Parathyroid adenoma (tissue), 2 donors: Measurements from ENCODE around the gene ASGR2.

Experiments used
- H2AFZ ChIP-seq: fragments of 300-600 bp; sonication (generic); one replicate; pipeline ENCODE4 v1.7.0; 2017; ENCODE audit warnings: antibody characterized with exemption, mild to moderate bottlenecking
- H3K27ac ChIP-seq: fragments of 300-600 bp; sonication (generic); one replicate; pipeline ENCODE4 v1.7.0; 2017
- H3K27me3 ChIP-seq: fragments of 300-600 bp; sonication (generic); one replicate; pipeline ENCODE4 v1.7.0; 2017; ENCODE audit warnings: low read length; ENCODE audit not compliant: control insufficient read depth, insufficient read depth
- H3K36me3 ChIP-seq: fragments of 300-600 bp; sonication (generic); one replicate; pipeline ENCODE4 v1.7.0; 2017; ENCODE audit warnings: low read length; ENCODE audit not compliant: control insufficient read depth, insufficient read depth
- H3K4me1 ChIP-seq: fragments of 300-600 bp; sonication (generic); one replicate; pipeline ENCODE4 v1.7.0; 2017; ENCODE audit warnings: control low read depth
- H3K4me2 ChIP-seq: fragments of 300-600 bp; sonication (generic); one replicate; pipeline ENCODE4 v1.7.0; 2017; ENCODE audit warnings: low read length
- H3K4me3 ChIP-seq: fragments of 300-600 bp; sonication (generic); one replicate; pipeline ENCODE4 v1.7.0; 2017; ENCODE audit warnings: low read depth, low read length
- H3K79me2 ChIP-seq: fragments of 300-600 bp; sonication (generic); one replicate; pipeline ENCODE4 v1.7.0; 2017; ENCODE audit warnings: control low read depth
- H3K9ac ChIP-seq: fragments of 300-600 bp; sonication (generic); one replicate; pipeline ENCODE4 v1.7.0; 2017; ENCODE audit warnings: mild to moderate bottlenecking
- H3K9me3 ChIP-seq: fragments of 300-600 bp; sonication (generic); one replicate; pipeline ENCODE4 v1.7.0; 2017; ENCODE audit warnings: low read length; ENCODE audit not compliant: control insufficient read depth
- CTCF ChIP-seq: fragments of 300-600 bp; sonication (generic); IDR thresholded peaks from one replicate; pipeline ENCODE4 v1.7.0; 2017; ENCODE audit warnings: antibody characterized with exemption, mild to moderate bottlenecking
- donor health status: primary hyperparathyroidism.

Gene ASGR2

DNA sequence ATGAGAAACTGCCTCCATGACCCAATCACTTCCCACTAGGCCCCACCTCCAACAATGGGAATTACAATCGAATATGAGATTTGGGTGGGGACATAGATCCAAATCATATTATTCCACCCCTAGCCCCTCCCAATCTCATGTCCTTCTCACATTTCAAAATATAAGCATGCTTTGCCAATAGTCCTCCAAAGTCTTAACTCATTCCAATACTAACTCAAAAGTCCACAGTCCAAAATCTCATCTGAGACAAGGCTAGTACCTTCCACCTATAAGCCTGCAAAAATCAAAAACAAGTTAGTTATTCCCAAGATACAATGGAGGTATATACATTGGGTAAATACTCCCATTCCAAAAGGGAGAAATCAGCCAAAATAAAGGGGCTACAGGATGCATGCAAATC, 47.4 kb downstream of the ASGR2 start:
- H3K9me3 ChIP-seq, result no peaks in the 10 kb centered on the region
- H3K9ac ChIP-seq, result no peak overlapping the region
- no peak overlapping the region for H3K27ac ChIP-seq
- no peaks in the 10 kb centered on the region for H3K36me3 ChIP-seq
- no peaks in the 10 kb centered on the region for H3K27me3 ChIP-seq
- no peak for TF ChIP-seq CTCF
- no peak overlapping the region for H2AFZ ChIP-seq
- H3K4me3 ChIP-seq, result no peak overlapping the region
- H3K4me2 ChIP-seq, result no peak overlapping the region
- H3K4me1 ChIP-seq, result no peaks in the 10 kb centered on the region
- no peaks in the 10 kb centered on the region for H3K79me2 ChIP-seq

DNA sequence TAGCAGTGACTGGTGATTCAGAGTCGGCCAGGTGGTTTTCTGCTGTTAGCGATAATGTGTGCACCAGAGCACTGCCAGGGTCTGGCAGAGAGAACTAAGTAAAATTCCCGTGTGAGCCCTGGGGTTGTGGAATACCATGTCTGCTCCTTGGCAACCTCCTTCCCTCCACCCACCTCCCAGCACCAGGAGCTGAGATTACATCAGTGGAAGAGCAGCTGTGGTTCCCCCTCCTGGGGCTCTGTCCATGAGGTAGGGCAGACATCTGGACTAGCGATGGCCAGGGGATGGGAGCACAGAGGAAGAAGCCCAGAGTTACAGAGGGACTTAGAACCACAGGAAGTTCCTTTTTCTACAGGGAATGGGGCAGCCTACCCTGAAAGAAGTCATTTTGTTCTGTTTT, 50.4 kb downstream of the ASGR2 start:
- H3K9me3 ChIP-seq, result no peaks in the 10 kb centered on the region
- H3K4me1 ChIP-seq, result no peaks in the 10 kb centered on the region
- no peak overlapping the region for H3K27ac ChIP-seq
- no peak overlapping the region for H2AFZ ChIP-seq
- H3K79me2 ChIP-seq, result no peaks in the 10 kb centered on the region
- H3K4me3 ChIP-seq, result no peak overlapping the region
- no peak for TF ChIP-seq CTCF
- H3K27me3 ChIP-seq, result no peaks in the 10 kb centered on the region
- H3K4me2 ChIP-seq, result no peak overlapping the region
- no peaks in the 10 kb centered on the region for H3K36me3 ChIP-seq
- no peak overlapping the region for H3K9ac ChIP-seq

DNA sequence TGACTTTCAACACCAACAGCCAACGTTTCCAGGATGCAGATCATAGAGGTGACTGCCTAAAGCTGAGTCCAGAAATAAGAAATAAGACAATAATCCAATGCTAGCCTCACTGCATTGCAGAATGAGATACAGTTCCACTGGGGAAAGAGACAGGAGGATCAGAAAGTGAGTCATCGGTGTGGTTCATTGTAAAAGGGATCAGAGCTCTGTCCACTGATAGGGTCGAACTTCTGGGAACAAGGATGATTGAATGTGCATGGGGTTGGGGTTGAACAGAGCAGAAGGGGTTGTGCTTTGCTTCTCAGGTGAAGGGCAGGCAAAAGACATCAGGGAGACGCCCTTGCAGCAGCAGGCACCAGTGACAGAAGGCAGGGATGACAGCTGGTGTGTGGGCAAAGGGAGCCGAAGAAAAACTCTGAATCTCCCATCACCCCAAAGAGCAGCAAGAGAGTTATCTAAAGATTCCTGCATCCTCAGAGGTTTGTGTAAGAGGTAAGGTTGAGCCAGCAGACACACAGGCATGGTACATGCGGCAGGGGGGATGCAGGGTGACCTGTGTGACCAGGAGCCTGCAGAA, 51.0 kb downstream of the ASGR2 start:
- H3K4me1 ChIP-seq, result no peaks in the 10 kb centered on the region
- H3K4me3 ChIP-seq, result no peak overlapping the region
- H2AFZ ChIP-seq, result no peak overlapping the region
- H3K9me3 ChIP-seq, result no peaks in the 10 kb centered on the region
- no peak overlapping the region for H3K9ac ChIP-seq
- H3K4me2 ChIP-seq, result no peak overlapping the region
- H3K27ac ChIP-seq, result no peak overlapping the region
- TF ChIP-seq CTCF, result no peak
- no peaks in the 10 kb centered on the region for H3K27me3 ChIP-seq
- H3K79me2 ChIP-seq, result no peaks in the 10 kb centered on the region
- no peaks in the 10 kb centered on the region for H3K36me3 ChIP-seq

- H3K4me1 ChIP-seq, result no peaks in the 10 kb centered on the region
- no peaks in the 10 kb centered on the region for H3K9me3 ChIP-seq
- no peak overlapping the region for H2AFZ ChIP-seq
- H3K36me3 ChIP-seq, result no peaks in the 10 kb centered on the region
- no peaks in the 10 kb centered on the region for H3K79me2 ChIP-seq
- no peaks in the 10 kb centered on the region for H3K27me3 ChIP-seq
- H3K4me2 ChIP-seq, result no peak overlapping the region
- no peak overlapping the region for H3K4me3 ChIP-seq
- H3K9ac ChIP-seq, result no peak overlapping the region
- H3K27ac ChIP-seq, result no peak overlapping the region
- no peak for TF ChIP-seq CTCF
Measured at GRCh38 chr17:7060165-7060891, 54.3 kb downstream of the ASGR2 start.
